ENCODE results near the gene IL1RAP.
A peak's percentile ranks its signal among the peaks of the same experiment; 100 is the strongest.

The IL1RAP gene

GRCh38 chr3:190680691-190681090 lies 166.8 kb downstream of the IL1RAP start:
- DNase-seq = no peak

GRCh38 chr3:190684776-190685175 lies 170.9 kb downstream of the IL1RAP start:
- no peak for DNase-seq

- DNase-seq = no peak
Measured at GRCh38 chr3:190686011-190686410, 172.1 kb downstream of the IL1RAP start.

GRCh38 chr3:190690246-190690645 lies 176.4 kb downstream of the IL1RAP start:
- no peak for DNase-seq

- DNase-seq = no peak
Measured at GRCh38 chr3:190692256-190692655, 178.4 kb downstream of the IL1RAP start.

- DNase-seq = no peak
Measured at GRCh38 chr3:190694335-190695001, 180.6 kb downstream of the IL1RAP start.

GRCh38 chr3:190695225-190695624 lies 181.3 kb downstream of the IL1RAP start:
- no peak for DNase-seq

GRCh38 chr3:190695994-190696393 lies 182.1 kb downstream of the IL1RAP start:
- DNase-seq = no peak

GRCh38 chr3:190696777-190697501 lies 183.1 kb downstream of the IL1RAP start:
- DNase-seq = peak in 1 of 2 experiments; percentile 41

- no peak for DNase-seq
Measured at GRCh38 chr3:190697502-190697830, 183.6 kb downstream of the IL1RAP start.

- no peak for DNase-seq
Measured at GRCh38 chr3:190697901-190698300, 184.0 kb downstream of the IL1RAP start.

- DNase-seq = no peak
Measured at GRCh38 chr3:190699776-190700175, 185.9 kb downstream of the IL1RAP start.

- peak in 1 of 2 experiments; percentile 77 for DNase-seq
Measured at GRCh38 chr3:190701096-190701532, 187.2 kb downstream of the IL1RAP start.

- DNase-seq = no peak
Measured at GRCh38 chr3:190706582-190706981, 192.7 kb downstream of the IL1RAP start.
